HUES6 (cell line): ENCODE data around the gene ACTL6B.

Experiments
- H3K27ac ChIP-seq: 2 replicates; pipeline ENCODE4 v1.7.0; 2013; ENCODE audit warnings: low read depth, mild to moderate bottlenecking, low read length, inconsistent platforms
- H3K27me3 ChIP-seq: 2 replicates; pipeline ENCODE4 v1.6.1; 2013; ENCODE audit warnings: low read length; ENCODE audit not compliant: control insufficient read depth, insufficient read depth
- H3K36me3 ChIP-seq: 2 replicates; pipeline ENCODE4 v1.6.1; 2013; ENCODE audit warnings: low read length; ENCODE audit not compliant: control insufficient read depth, insufficient read depth
- H3K4me1 ChIP-seq: 2 replicates; pipeline ENCODE4 v1.6.1; 2013; ENCODE audit warnings: low read length; ENCODE audit not compliant: control insufficient read depth, insufficient read depth
- H3K4me3 ChIP-seq: 2 replicates; pipeline ENCODE4 v1.5.1; 2013; ENCODE audit warnings: low read depth, low read length
- H3K9ac ChIP-seq: one replicate; pipeline ENCODE4 v1.6.1; 2013; ENCODE audit warnings: mild to moderate bottlenecking, low read length
- H3K9me3 ChIP-seq: 2 replicates; pipeline ENCODE4 v1.6.1; 2013; ENCODE audit warnings: low read depth, low read length; ENCODE audit not compliant: control insufficient read depth, insufficient read depth

Gene ACTL6B

GRCh38 chr7:100640517-100641440 is 15.5 kb downstream of the ACTL6B start:
- no peak overlapping the region for H3K9ac ChIP-seq
- H3K4me1 ChIP-seq: peaks cover 18% of the 10 kb centered on the region
- no peaks in the 10 kb centered on the region for H3K36me3 ChIP-seq
- H3K4me3 ChIP-seq: no peak overlapping the region
- peaks cover under 1% of the 10 kb centered on the region; the same call in 1 of the 2 replicates for H3K27me3 ChIP-seq
- H3K27ac ChIP-seq: no peak overlapping the region
- no peaks in the 10 kb centered on the region for H3K9me3 ChIP-seq

- no peaks in the 10 kb centered on the region; the same call in 1 of the 2 replicates for H3K27me3 ChIP-seq
- no peak overlapping the region for H3K27ac ChIP-seq
- no peak overlapping the region for H3K4me3 ChIP-seq
- H3K36me3 ChIP-seq: no peaks in the 10 kb centered on the region
- H3K9me3 ChIP-seq: no peaks in the 10 kb centered on the region
- no peak overlapping the region for H3K9ac ChIP-seq
- peaks cover 18% of the 10 kb centered on the region for H3K4me1 ChIP-seq
These were observed 16.2 kb downstream of the ACTL6B start for GRCh38 chr7:100639995-100640516.

GRCh38 chr7:100632951-100633717 is 23.1 kb downstream of the ACTL6B start:
- 0 out of 2 replicates have a peak, but pooled peaks cover 3% of the 10 kb centered on the region for H3K4me1 ChIP-seq
- peaks cover 18% of the 10 kb centered on the region for H3K27me3 ChIP-seq
- H3K9me3 ChIP-seq: no peaks in the 10 kb centered on the region
- H3K4me3 ChIP-seq: peak overlapping the region; percentile 72
- no peaks in the 10 kb centered on the region for H3K36me3 ChIP-seq
- no peak overlapping the region for H3K27ac ChIP-seq
- peak overlapping the region; percentile 41 for H3K9ac ChIP-seq

- Histone ChIP-seq H3K9ac (no peak overlapping the region), H3K27me3 (peaks cover 33% of the 10 kb centered on the region), H3K4me1 (peaks cover 9% of the 10 kb centered on the region; the same call in 1 of the 2 replicates), H3K36me3 (no peaks in the 10 kb centered on the region), H3K9me3 (no peaks in the 10 kb centered on the region), H3K27ac (no peak overlapping the region), H3K4me3 (no peak overlapping the region)
These were observed 26.2 kb downstream of the ACTL6B start for GRCh38 chr7:100630066-100630465.

GRCh38 chr7:100629117-100629716 is 27.0 kb downstream of the ACTL6B start:
- Histone ChIP-seq H3K9ac (no peak overlapping the region), H3K4me3 (no peak overlapping the region), H3K9me3 (no peaks in the 10 kb centered on the region), H3K27me3 (peaks cover 33% of the 10 kb centered on the region), H3K27ac (no peak overlapping the region), H3K36me3 (no peaks in the 10 kb centered on the region), H3K4me1 (peaks cover 9% of the 10 kb centered on the region; the same call in 1 of the 2 replicates)

GRCh38 chr7:100627238-100627549 is 29.1 kb downstream of the ACTL6B start:
- no peak overlapping the region for H3K27ac ChIP-seq
- H3K27me3 ChIP-seq: peaks cover 22% of the 10 kb centered on the region
- H3K9me3 ChIP-seq: no peaks in the 10 kb centered on the region
- peak overlapping the region; percentile 53; the same call in 1 of the 2 replicates for H3K4me3 ChIP-seq
- H3K36me3 ChIP-seq: no peaks in the 10 kb centered on the region
- no peak overlapping the region for H3K9ac ChIP-seq
- H3K4me1 ChIP-seq: peaks cover 6% of the 10 kb centered on the region; the same call in 1 of the 2 replicates

- Histone ChIP-seq H3K4me3 (peak overlapping the region; percentile 53), H3K9ac (peak overlapping the region; percentile 48), H3K4me1 (peaks cover 6% of the 10 kb centered on the region; the same call in 1 of the 2 replicates), H3K27ac (no peak overlapping the region), H3K27me3 (peaks cover 16% of the 10 kb centered on the region), H3K9me3 (no peaks in the 10 kb centered on the region), H3K36me3 (no peaks in the 10 kb centered on the region)
These were observed 29.6 kb downstream of the ACTL6B start for GRCh38 chr7:100626530-100627237.

- H3K36me3 ChIP-seq: no peaks in the 10 kb centered on the region
- no peak overlapping the region for H3K27ac ChIP-seq
- no peak overlapping the region for H3K9ac ChIP-seq
- peak overlapping the region; percentile 53 for H3K4me3 ChIP-seq
- H3K9me3 ChIP-seq: no peaks in the 10 kb centered on the region
- H3K27me3 ChIP-seq: peaks cover 15% of the 10 kb centered on the region
- peaks cover 6% of the 10 kb centered on the region; the same call in 1 of the 2 replicates for H3K4me1 ChIP-seq
These were observed 30.2 kb downstream of the ACTL6B start for GRCh38 chr7:100626055-100626454.

- H3K36me3 ChIP-seq: no peaks in the 10 kb centered on the region
- peaks cover 6% of the 10 kb centered on the region; the same call in 1 of the 2 replicates for H3K4me1 ChIP-seq
- H3K9ac ChIP-seq: no peak overlapping the region
- H3K4me3 ChIP-seq: no peak overlapping the region
- H3K9me3 ChIP-seq: no peaks in the 10 kb centered on the region
- no peak overlapping the region for H3K27ac ChIP-seq
- peaks cover 15% of the 10 kb centered on the region for H3K27me3 ChIP-seq
These were observed 32.1 kb downstream of the ACTL6B start for GRCh38 chr7:100623951-100624824.
